ENCODE measurements around the gene CATSPER4.

- no peak for TF ChIP-seq CTCF (IDR thresholded peaks at IDR 0.05)
- no peak for TF ChIP-seq EZH2 (IDR thresholded peaks at IDR 0.05; ENCODE audit: borderline replicate concordance, insufficient read depth, low read depth, low read length, poor library complexity, severe bottlenecking)
Observed at GRCh38 chr1:26171084-26172072, 19.0 kb upstream of the CATSPER4 start, which contains the start of gene ZNF593OS.

All from B cell (primary cell).